ENCODE data around the gene CHTOP. TPM values are rescaled to one million over a fixed set of nuclear protein-coding genes. Genes with fewer than 3 reads are reported as not detected.

Gene CHTOP
- total RNA-seq, 1 experiment from 2014 or later = 64.6 TPM

DNA sequence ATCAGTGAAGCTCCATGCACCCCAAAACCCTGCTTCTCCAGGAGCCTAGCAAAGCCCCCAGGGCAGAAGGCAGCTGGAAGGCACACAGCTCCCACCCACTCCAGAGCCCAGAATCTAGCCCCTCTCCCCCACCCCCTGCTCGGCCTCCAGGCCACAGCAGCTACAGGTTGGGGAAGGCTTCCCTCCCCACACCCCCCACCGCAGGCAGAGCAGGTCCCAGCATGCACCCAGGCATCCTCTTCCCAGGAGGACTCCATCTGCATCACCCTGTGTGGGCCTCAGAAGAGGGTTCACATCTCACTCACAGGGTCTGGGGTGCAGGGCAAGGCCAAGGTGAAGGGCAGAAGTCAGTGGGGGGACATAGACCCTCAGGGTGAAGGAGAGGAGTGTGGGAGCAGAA is 18.5 kb upstream of the CHTOP start:
- H2AFZ ChIP-seq (ENCODE audit: low read length) = no peak overlapping the region
- no peaks in the 10 kb centered on the region for H3K79me2 ChIP-seq (ENCODE audit: low read length)
- no peak overlapping the region for H3K9ac ChIP-seq (ENCODE audit: low read length)
- no peaks in the 10 kb centered on the region for H3K27me3 ChIP-seq (ENCODE audit: low read length)
- H3K9me2 ChIP-seq (replicated peaks; ENCODE audit: insufficient read depth, low read length) = no peaks in the 10 kb centered on the region
- H3K4me2 ChIP-seq (ENCODE audit: low read depth, low read length, poor library complexity, severe bottlenecking) = no peak overlapping the region
- no peaks in the 10 kb centered on the region for H4K20me1 ChIP-seq (ENCODE audit: insufficient read depth, low read depth, low read length)
- DNase-seq = no peak
- H3K4me1 ChIP-seq (ENCODE audit: low read length) = no peaks in the 10 kb centered on the region
- no peaks in the 10 kb centered on the region for H3K9me3 ChIP-seq (ENCODE audit: low read length)
- H3K36me3 ChIP-seq (ENCODE audit: insufficient read depth, low read length) = no peaks in the 10 kb centered on the region
- H3K27ac ChIP-seq (ENCODE audit: low read length) = no peak overlapping the region
- no peak overlapping the region for H3K4me3 ChIP-seq (ENCODE audit: low read length)

DNA sequence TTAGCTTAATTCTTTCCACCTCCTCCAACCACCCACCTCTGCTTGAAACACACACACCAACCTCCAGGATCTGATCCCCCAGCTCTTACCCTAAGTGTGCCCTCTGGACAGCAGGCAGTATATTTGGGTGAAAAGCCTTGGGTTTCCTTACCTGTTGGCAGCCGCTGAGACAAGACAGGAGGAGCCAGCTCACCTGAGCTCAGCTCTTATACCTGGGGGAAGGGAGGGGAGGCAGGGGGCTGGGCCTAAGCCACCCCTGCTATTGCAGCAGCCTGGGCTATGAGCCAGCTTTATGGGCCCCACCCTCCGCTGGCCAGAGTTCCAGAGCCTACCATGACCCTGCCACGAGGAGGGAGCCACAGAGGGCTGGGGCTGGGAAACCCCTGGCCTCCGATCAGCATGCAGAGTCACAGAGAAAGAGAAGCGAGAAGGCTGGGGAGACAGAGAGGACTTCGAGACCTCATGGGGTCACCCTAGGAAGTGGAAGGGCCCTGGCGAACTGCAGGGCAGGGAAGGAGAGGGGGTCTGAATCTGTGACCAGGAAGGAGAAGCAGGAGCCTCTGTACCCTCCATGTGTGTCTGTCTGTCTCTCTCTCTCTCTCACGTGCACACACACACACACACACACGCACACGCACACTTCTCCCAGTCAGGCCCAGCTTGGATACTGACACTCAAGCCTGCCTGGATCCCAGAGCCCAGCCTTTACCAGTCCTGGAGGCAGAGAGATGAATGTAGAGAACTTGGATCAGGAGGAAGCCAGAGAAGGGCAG is 17.5 kb upstream of the CHTOP start, which contains the start of gene S100A14:
Gene S100A14 (minus strand): TSS at position 182 of the 773 bp plus-strand sequence. CDS start 467 bp downstream, outside the sequence.
- Histone ChIP-seq H3K9me3 (ENCODE audit: low read length) (no peaks in the 10 kb centered on the region), H2AFZ (ENCODE audit: low read length) (no peak within 1 kb of the TSS), H4K20me1 (ENCODE audit: insufficient read depth, low read depth, low read length) (no peaks in the 10 kb centered on the region), H3K36me3 (ENCODE audit: insufficient read depth, low read length) (no peaks in the 10 kb centered on the region), H3K4me2 (ENCODE audit: low read depth, low read length, poor library complexity, severe bottlenecking) (no peak within 1 kb of the TSS), H3K4me3 (ENCODE audit: low read length) (no peak within 1 kb of the TSS), H3K9ac (ENCODE audit: low read length) (no peak within 1 kb of the TSS), H3K27ac (ENCODE audit: low read length) (no peak within 1 kb of the TSS), H3K27me3 (ENCODE audit: low read length) (no peaks in the 10 kb centered on the region), H3K9me2 (replicated peaks; ENCODE audit: insufficient read depth, low read length) (no peaks in the 10 kb centered on the region), H3K79me2 (ENCODE audit: low read length) (no peaks in the 10 kb centered on the region), H3K4me1 (ENCODE audit: low read length) (no peaks in the 10 kb centered on the region)
- no peak for DNase-seq

DNA sequence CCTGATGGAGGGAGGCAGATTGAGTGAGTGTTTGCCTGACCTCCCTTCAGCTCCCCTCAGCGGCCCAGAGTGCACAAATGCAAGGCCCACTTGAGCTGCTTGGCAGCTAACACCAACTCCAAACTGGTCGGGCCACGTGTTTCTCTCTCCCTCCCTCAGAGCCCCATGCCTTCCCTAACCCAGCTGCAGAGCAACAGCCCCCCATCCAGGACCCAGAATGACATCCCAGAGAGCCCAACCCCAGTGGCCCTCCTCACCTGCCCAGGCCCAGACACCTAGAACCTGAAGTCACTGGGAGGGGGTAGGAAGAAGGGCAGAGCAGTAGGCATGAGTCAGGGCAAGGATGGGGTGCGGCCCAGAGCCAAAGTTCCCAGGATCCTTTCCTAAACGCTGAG is 17.0 kb upstream of the CHTOP start:
- DNase-seq = no peak
- no peaks in the 10 kb centered on the region for H3K36me3 ChIP-seq (ENCODE audit: insufficient read depth, low read length)
- H4K20me1 ChIP-seq (ENCODE audit: insufficient read depth, low read depth, low read length) = no peaks in the 10 kb centered on the region
- no peak overlapping the region for H3K27ac ChIP-seq (ENCODE audit: low read length)
- H3K4me3 ChIP-seq (ENCODE audit: low read length) = no peak overlapping the region
- no peaks in the 10 kb centered on the region for H3K9me2 ChIP-seq (replicated peaks; ENCODE audit: insufficient read depth, low read length)
- no peaks in the 10 kb centered on the region for H3K9me3 ChIP-seq (ENCODE audit: low read length)
- no peak overlapping the region for H2AFZ ChIP-seq (ENCODE audit: low read length)
- H3K9ac ChIP-seq (ENCODE audit: low read length) = no peak overlapping the region
- no peaks in the 10 kb centered on the region for H3K79me2 ChIP-seq (ENCODE audit: low read length)
- no peak overlapping the region for H3K4me2 ChIP-seq (ENCODE audit: low read depth, low read length, poor library complexity, severe bottlenecking)
- no peaks in the 10 kb centered on the region for H3K4me1 ChIP-seq (ENCODE audit: low read length)
- H3K27me3 ChIP-seq (ENCODE audit: low read length) = no peaks in the 10 kb centered on the region

DNA sequence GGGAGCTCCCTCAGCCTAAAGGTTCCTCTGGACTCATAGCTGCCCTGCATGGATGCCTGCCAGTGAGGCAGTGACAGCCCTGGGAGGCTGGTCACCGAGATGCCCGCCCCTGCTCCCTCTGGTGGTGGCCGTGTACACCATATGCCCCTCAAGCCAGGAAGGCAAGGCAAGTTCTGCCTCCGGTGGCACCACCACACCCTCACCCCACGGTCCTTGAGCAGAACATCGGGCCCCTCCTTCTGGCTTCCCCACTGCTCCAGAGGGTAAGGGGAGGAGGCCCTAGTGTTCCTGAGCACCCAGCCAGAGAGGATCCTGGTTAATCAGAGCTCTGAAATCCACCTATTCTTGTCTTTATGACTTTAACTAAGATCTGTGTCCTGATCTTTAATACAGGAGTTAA is 16.2 kb upstream of the CHTOP start:
- peak; percentile 84 for DNase-seq
- Histone ChIP-seq H3K79me2 (ENCODE audit: low read length) (no peaks in the 10 kb centered on the region), H2AFZ (ENCODE audit: low read length) (no peak overlapping the region), H3K36me3 (ENCODE audit: insufficient read depth, low read length) (no peaks in the 10 kb centered on the region), H3K9ac (ENCODE audit: low read length) (no peak overlapping the region), H4K20me1 (ENCODE audit: insufficient read depth, low read depth, low read length) (no peaks in the 10 kb centered on the region), H3K9me3 (ENCODE audit: low read length) (no peaks in the 10 kb centered on the region), H3K4me1 (ENCODE audit: low read length) (no peaks in the 10 kb centered on the region), H3K4me2 (ENCODE audit: low read depth, low read length, poor library complexity, severe bottlenecking) (no peak overlapping the region), H3K27me3 (ENCODE audit: low read length) (no peaks in the 10 kb centered on the region), H3K27ac (ENCODE audit: low read length) (no peak overlapping the region), H3K4me3 (ENCODE audit: low read length) (no peak overlapping the region), H3K9me2 (replicated peaks; ENCODE audit: insufficient read depth, low read length) (no peaks in the 10 kb centered on the region)

DNA sequence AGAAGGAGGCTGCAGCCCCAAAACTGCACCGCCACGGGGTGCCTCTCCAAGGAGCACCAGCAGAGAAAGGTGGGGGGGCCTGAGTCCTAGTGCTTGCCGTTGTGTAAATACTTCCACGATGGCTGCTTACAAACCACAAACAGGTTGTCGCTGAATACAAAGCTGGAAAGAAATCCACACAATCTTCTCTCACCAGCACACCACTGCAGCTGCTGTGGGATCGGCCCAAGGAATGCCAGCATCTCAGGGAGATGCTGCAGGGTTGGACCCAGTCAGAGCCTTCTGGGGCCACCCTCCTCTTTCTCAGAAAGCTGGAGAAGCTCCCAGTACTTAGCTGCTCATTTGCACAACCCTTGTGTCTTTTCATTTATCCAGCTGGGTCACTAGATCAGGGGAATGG is 14.7 kb upstream of the CHTOP start:
- Histone ChIP-seq H3K79me2 (ENCODE audit: low read length) (no peaks in the 10 kb centered on the region), H3K9ac (ENCODE audit: low read length) (no peak overlapping the region), H2AFZ (ENCODE audit: low read length) (no peak overlapping the region), H3K4me3 (ENCODE audit: low read length) (no peak overlapping the region), H3K27me3 (ENCODE audit: low read length) (no peaks in the 10 kb centered on the region), H3K4me2 (ENCODE audit: low read depth, low read length, poor library complexity, severe bottlenecking) (no peak overlapping the region), H3K9me2 (replicated peaks; ENCODE audit: insufficient read depth, low read length) (no peaks in the 10 kb centered on the region), H3K9me3 (ENCODE audit: low read length) (no peaks in the 10 kb centered on the region), H4K20me1 (ENCODE audit: insufficient read depth, low read depth, low read length) (no peaks in the 10 kb centered on the region), H3K4me1 (ENCODE audit: low read length) (peaks cover 5% of the 10 kb centered on the region), H3K36me3 (ENCODE audit: insufficient read depth, low read length) (no peaks in the 10 kb centered on the region), H3K27ac (ENCODE audit: low read length) (no peak overlapping the region)
- DNase-seq = no peak

DNA sequence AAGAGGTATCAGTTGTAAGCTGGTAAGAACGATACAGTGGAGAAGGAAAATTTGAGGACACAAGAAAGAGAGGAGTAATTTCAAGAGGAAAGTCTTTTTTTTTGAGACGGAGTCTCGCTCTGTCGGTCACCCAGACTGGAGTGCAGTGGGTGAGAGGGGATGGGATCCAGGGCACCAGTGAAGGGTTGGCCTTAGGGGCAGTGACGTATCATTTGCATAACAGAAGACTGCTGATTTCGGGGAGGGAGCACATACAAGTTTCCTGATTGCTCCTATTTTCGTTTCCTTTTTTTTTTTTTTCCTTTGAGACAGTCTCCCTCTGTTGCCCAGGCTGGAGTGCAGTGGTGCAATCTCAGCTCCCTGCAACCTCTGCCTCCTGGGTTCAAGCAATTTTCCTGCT is 10.8 kb upstream of the CHTOP start:
- no peaks in the 10 kb centered on the region for H3K36me3 ChIP-seq (ENCODE audit: insufficient read depth, low read length)
- no peaks in the 10 kb centered on the region for H3K79me2 ChIP-seq (ENCODE audit: low read length)
- H2AFZ ChIP-seq (ENCODE audit: low read length) = no peak overlapping the region
- H3K4me1 ChIP-seq (ENCODE audit: low read length) = peaks cover 23% of the 10 kb centered on the region
- no peaks in the 10 kb centered on the region for H4K20me1 ChIP-seq (ENCODE audit: insufficient read depth, low read depth, low read length)
- H3K9ac ChIP-seq (ENCODE audit: low read length) = no peak overlapping the region
- H3K9me2 ChIP-seq (replicated peaks; ENCODE audit: insufficient read depth, low read length) = no peaks in the 10 kb centered on the region
- DNase-seq = no peak
- no peak overlapping the region for H3K4me3 ChIP-seq (ENCODE audit: low read length)
- no peaks in the 10 kb centered on the region for H3K9me3 ChIP-seq (ENCODE audit: low read length)
- no peak overlapping the region for H3K4me2 ChIP-seq (ENCODE audit: low read depth, low read length, poor library complexity, severe bottlenecking)
- H3K27me3 ChIP-seq (ENCODE audit: low read length) = no peaks in the 10 kb centered on the region
- H3K27ac ChIP-seq (ENCODE audit: low read length) = no peak overlapping the region

DNA sequence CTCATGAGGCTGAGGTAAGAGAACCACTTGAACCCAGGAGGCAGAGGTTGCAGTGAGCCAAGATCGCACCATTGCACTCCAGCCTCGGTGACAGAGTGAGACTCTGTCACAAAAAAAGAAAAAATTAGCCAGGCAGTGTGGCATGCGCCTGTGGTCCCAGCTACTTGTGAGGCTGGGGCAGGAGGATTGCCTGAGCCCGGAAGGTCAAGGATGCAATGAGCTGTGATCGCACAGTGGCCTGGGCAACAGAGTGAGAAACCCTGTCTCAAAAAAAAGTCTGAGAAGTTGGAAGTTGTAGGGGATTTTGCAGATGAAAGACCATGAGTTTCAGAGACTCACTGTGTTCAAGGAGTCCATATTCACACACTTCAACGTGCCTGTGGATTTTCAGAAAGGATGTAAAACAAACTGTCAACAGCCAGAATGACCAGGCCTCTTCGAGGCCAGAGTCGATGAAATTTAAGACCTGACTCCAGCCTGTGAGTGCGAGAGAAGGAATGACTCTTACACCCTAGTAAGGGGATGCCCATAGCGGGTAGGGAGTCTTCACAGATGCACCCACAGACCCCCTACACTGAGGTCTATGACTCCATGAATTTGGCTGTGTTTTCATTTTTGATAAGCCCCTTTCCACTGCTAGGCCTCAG is 8.8 kb upstream of the CHTOP start:
- H3K4me1 ChIP-seq (ENCODE audit: low read length) = peaks cover 30% of the 10 kb centered on the region
- DNase-seq = no peak
- no peaks in the 10 kb centered on the region for H3K9me3 ChIP-seq (ENCODE audit: low read length)
- no peaks in the 10 kb centered on the region for H4K20me1 ChIP-seq (ENCODE audit: insufficient read depth, low read depth, low read length)
- no peak overlapping the region for H3K9ac ChIP-seq (ENCODE audit: low read length)
- no peak overlapping the region for H3K27ac ChIP-seq (ENCODE audit: low read length)
- H3K27me3 ChIP-seq (ENCODE audit: low read length) = no peaks in the 10 kb centered on the region
- H3K4me2 ChIP-seq (ENCODE audit: low read depth, low read length, poor library complexity, severe bottlenecking) = no peak overlapping the region
- H3K79me2 ChIP-seq (ENCODE audit: low read length) = no peaks in the 10 kb centered on the region
- no peak overlapping the region for H3K4me3 ChIP-seq (ENCODE audit: low read length)
- no peaks in the 10 kb centered on the region for H3K36me3 ChIP-seq (ENCODE audit: insufficient read depth, low read length)
- no peak overlapping the region for H2AFZ ChIP-seq (ENCODE audit: low read length)
- H3K9me2 ChIP-seq (replicated peaks; ENCODE audit: insufficient read depth, low read length) = no peaks in the 10 kb centered on the region

DNA sequence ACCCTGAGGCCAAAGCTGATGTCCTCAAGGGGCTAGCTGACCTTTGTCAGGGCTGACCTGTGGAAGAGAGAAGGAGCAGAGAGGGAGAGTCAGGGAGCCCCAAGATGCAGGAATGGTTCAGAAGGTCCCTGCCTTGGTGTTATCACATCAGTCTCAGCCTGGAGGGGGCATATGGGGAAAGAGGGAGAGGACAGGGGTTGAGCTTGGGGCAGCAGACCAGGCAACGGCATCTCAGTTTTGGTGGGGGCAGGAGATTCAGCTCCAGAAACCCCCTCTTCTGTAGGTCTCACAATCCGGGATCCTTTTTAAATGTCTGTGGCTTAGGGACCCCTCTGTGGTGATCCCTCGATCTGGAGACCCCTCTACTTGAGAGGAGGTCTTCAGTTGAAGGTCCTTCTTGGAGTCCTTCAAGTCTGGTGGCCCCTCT is 7.4 kb upstream of the CHTOP start:
- Histone ChIP-seq H2AFZ (ENCODE audit: low read length) (peak overlapping the region; percentile 83; the same call in 1 of the 2 replicates), H3K9me3 (ENCODE audit: low read length) (no peaks in the 10 kb centered on the region)

More for the DNA sequence above, 7.4 kb upstream of the CHTOP start:
- no peaks in the 10 kb centered on the region for H3K36me3 ChIP-seq (ENCODE audit: insufficient read depth, low read length)
- H3K4me2 ChIP-seq (ENCODE audit: low read depth, low read length, poor library complexity, severe bottlenecking) = peak overlapping the region; percentile 92
- H3K9ac ChIP-seq (ENCODE audit: low read length) = peak overlapping the region; percentile 75
- DNase-seq = no peak
- no peaks in the 10 kb centered on the region for H3K9me2 ChIP-seq (replicated peaks; ENCODE audit: insufficient read depth, low read length)
- peaks cover 30% of the 10 kb centered on the region for H3K4me1 ChIP-seq (ENCODE audit: low read length)
- H3K4me3 ChIP-seq (ENCODE audit: low read length) = peak overlapping the region; percentile 73
- H3K27me3 ChIP-seq (ENCODE audit: low read length) = no peaks in the 10 kb centered on the region
- no peaks in the 10 kb centered on the region for H3K79me2 ChIP-seq (ENCODE audit: low read length)
- no peaks in the 10 kb centered on the region for H4K20me1 ChIP-seq (ENCODE audit: insufficient read depth, low read depth, low read length)
- no peak overlapping the region for H3K27ac ChIP-seq (ENCODE audit: low read length)

All from Karpas-422 (cell line).